Natural killer cell (primary cell): ENCODE measurements around the gene GALE. TPM values are rescaled to one million over a fixed set of nuclear protein-coding genes. Genes with fewer than 3 reads are reported as not detected.
"Not testable (repeated sequence)": the region's sequence is repeated elsewhere in the genome, so short reads cannot be mapped to it uniquely, and the experiment has no call there.

Experiments
- ATAC-seq, 3 donors: fragments of 150-1000 bp in 2 of 3; fragments of 200-7000 bp in 1 of 3; cut with Tn5 transposase; 1 replicate in 1 of 3; 2 replicates in 2 of 3; pipeline ENCODE4 v1.10.0; 2021; ENCODE audit warnings: mild to moderate bottlenecking in 2 of 3, moderate library complexity in 2 of 3
- DNase-seq, 2 donors: peaks; one replicate each; pipeline versions ENCODE4 v3.0.0 to v3.0.0-alpha.2; 2013 to 2021; ENCODE audit warnings: mixed read lengths in 1 of 2
- H3K27ac ChIP-seq: one replicate; pipeline ENCODE4 v1.5.1; 2013; ENCODE audit warnings: mild to moderate bottlenecking, low read length
- H3K27me3 ChIP-seq: one replicate; pipeline ENCODE4 v1.6.1; 2013; ENCODE audit warnings: low read length; ENCODE audit not compliant: control insufficient read depth, insufficient read depth
- H3K36me3 ChIP-seq: one replicate; pipeline ENCODE4 v1.6.1; 2013; ENCODE audit warnings: low read length; ENCODE audit not compliant: control insufficient read depth, insufficient read depth
- H3K4me1 ChIP-seq: one replicate; pipeline ENCODE4 v1.6.1; 2013; ENCODE audit warnings: low read length; ENCODE audit not compliant: control insufficient read depth, insufficient read depth
- H3K4me3 ChIP-seq: one replicate; pipeline ENCODE4 v1.5.1; 2013; ENCODE audit warnings: low read length
- H3K9me3 ChIP-seq: one replicate; pipeline ENCODE4 v1.6.1; 2013; ENCODE audit warnings: low read length; ENCODE audit not compliant: control insufficient read depth, insufficient read depth
- H3K27ac Mint-ChIP-seq, 2 donors: one replicate each; pipeline ENCODE4 v1.8.0; 2022; ENCODE audit warnings: mild to moderate bottlenecking in 2 of 2, mixed read lengths in 2 of 2, moderate library complexity in 1 of 2
- H3K27me3 Mint-ChIP-seq, 2 donors: one replicate each; pipeline ENCODE4 v1.8.0; 2022; ENCODE audit warnings: low read depth in 2 of 2, mixed read lengths in 2 of 2
- H3K36me3 Mint-ChIP-seq: one replicate; pipeline ENCODE4 v1.8.0; 2022; ENCODE audit warnings: mixed read lengths
- H3K4me1 Mint-ChIP-seq, 2 donors: one replicate each; pipeline ENCODE4 v1.8.0; 2022; ENCODE audit warnings: mixed read lengths in 2 of 2
- H3K4me3 Mint-ChIP-seq: one replicate; pipeline ENCODE4 v1.8.0; 2022; ENCODE audit warnings: mild to moderate bottlenecking, moderate library complexity, mixed read lengths
- H3K9me3 Mint-ChIP-seq, 2 donors: one replicate each; pipeline ENCODE4 v1.8.0; 2022; ENCODE audit warnings: mixed read lengths in 2 of 2
- CTCF ChIP-seq: fragments of 200-600 bp; IDR thresholded peaks from one replicate; pipeline ENCODE4 v1.8.0; 2022; ENCODE audit warnings: antibody characterized with exemption
- WGBS: methylation state at CpG from one replicate; pipeline ENCODE4 v1.1.7; 2013; ENCODE audit warnings: missing lambda C conversion rate; ENCODE audit not compliant: insufficient coverage; 5-methylcytosine and 5-hydroxymethylcytosine counted together
- intact Hi-C: fragments of 100-400 bp; cut with micrococcal nuclease; formaldehyde crosslinking; loops from one replicate; pipeline ENCODE4 v1.14.2; 2022
- total RNA-seq, 4 donors: library from RNA; stranded (reverse); fragments of 120-200 nt in 1 of 4; gene quantifications; one replicate each; pipeline versions ENCODE4 v1.2.3 to v1.2.4, GENCODE V29; 2013 to 2022

The GALE gene
- total RNA-seq, 3 donors from 2014 or later (not counting 1 experiment from before 2014, with no cell fraction given): 12.8 to 20.3 (median 14.6) TPM

DNA sequence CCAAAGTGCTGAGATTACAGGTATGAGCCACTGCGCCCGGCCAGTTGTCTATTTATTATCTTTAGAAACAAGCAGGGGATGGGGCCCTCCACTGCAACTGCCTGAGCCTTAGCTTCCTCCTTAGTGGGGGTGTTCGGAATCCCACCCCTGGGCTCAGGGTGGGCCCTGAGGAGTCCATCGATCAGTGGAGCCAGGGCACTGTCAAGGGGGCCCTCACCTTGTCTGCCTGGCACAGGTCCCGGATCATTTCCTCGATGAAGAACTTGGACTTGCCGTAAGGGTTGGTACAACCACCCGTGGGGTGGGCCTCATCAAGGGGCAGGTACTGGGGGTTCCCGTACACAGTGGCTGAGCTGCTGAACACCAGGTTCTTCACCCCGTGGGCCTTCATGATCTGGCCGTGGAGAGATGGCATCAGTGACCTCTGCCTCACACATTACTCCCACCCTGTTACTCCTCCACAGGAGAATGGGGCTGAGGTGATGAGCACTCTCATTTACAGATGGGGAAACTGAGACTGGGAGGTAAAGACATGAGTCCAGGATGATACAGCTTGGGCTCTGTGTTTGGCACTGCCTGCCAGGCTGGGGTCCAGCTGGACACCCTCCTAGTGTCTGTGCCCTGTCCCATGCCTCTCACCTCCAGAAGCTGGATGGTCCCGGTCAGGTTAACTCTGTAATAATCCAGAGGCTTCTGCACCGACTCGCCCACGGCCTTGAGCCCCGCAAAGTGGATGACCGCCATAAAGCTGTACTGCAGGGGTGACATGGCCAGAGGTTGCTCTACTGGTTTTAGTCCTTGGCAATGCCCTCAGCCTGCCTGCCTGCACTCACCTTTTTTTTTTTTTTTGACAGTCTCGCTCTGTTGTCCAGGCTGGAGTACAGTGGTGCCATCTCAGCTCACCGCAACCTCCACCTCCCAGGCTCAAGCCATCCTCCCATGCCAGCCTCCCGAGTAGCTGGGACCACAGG lies 2.8 kb downstream of the GALE start:
- Histone ChIP-seq H3K27me3 (no peaks in the 10 kb centered on the region), H3K9me3 (no peaks in the 10 kb centered on the region), H3K36me3 (peaks cover 27% of the 10 kb centered on the region), H3K4me1 (peaks cover 38% of the 10 kb centered on the region), H3K4me3 (no peak overlapping the region), H3K27ac (no peak overlapping the region)
- Mint-ChIP-seq H3K9me3 (no peaks in the 10 kb centered on the region), H3K27me3 (no peaks in the 10 kb centered on the region), H3K36me3 (no peaks in the 10 kb centered on the region), H3K4me1 (peaks cover 16 to 44% of the 10 kb centered on the region in 2 donors), H3K27ac (peak overlapping the region in 1 of 2 donors; percentile 92), H3K4me3 (no peak overlapping the region)
- DNase-seq: no peak
- no peak for TF ChIP-seq CTCF
- no peak for ATAC-seq
- WGBS: 95% methylated on average over 16 of the region's 20 CpGs
- intact Hi-C loops: no loop called here

GRCh38 chr1:23796466-23797271 lies 3.9 kb downstream of the GALE start:
- 94% methylated on average over 13 of the region's 17 CpGs for WGBS
- H3K27ac ChIP-seq: no peak overlapping the region
- peaks cover 28% of the 10 kb centered on the region for H3K36me3 ChIP-seq
- H3K27me3 ChIP-seq: no peaks in the 10 kb centered on the region
- ATAC-seq (no peak), DNase-seq (no peak)
- peaks cover 20 to 53% of the 10 kb centered on the region in 2 donors for H3K4me1 Mint-ChIP-seq
- no peaks in the 10 kb centered on the region for H3K9me3 Mint-ChIP-seq
- H3K4me3 Mint-ChIP-seq: no peak overlapping the region
- H3K4me3 ChIP-seq: no peak overlapping the region
- no peaks in the 10 kb centered on the region for H3K27me3 Mint-ChIP-seq
- H3K36me3 Mint-ChIP-seq: no peaks in the 10 kb centered on the region
- H3K9me3 ChIP-seq: no peaks in the 10 kb centered on the region
- peak overlapping the region in 1 of 2 donors; percentile 3 for H3K27ac Mint-ChIP-seq
- intact Hi-C loops: no loop called here
- peaks cover 46% of the 10 kb centered on the region for H3K4me1 ChIP-seq
- TF ChIP-seq CTCF: no peak

- H3K36me3 Mint-ChIP-seq: no peaks in the 10 kb centered on the region
- no peaks in the 10 kb centered on the region for H3K9me3 Mint-ChIP-seq
- H3K4me3 Mint-ChIP-seq: no peak overlapping the region
- Histone ChIP-seq H3K9me3 (no peaks in the 10 kb centered on the region), H3K27me3 (no peaks in the 10 kb centered on the region), H3K4me3 (no peak overlapping the region), H3K36me3 (peaks cover 28% of the 10 kb centered on the region), H3K27ac (no peak overlapping the region), H3K4me1 (peaks cover 42% of the 10 kb centered on the region)
- H3K27me3 Mint-ChIP-seq: no peaks in the 10 kb centered on the region
- intact Hi-C loops: no loop called here
- DNase-seq (no peak), ATAC-seq (no peak)
- 95% methylated on average over 16 of the region's 16 CpGs for WGBS
- TF ChIP-seq CTCF: no peak
- H3K27ac Mint-ChIP-seq: peak overlapping the region; percentile 70 to 72
- H3K4me1 Mint-ChIP-seq: peaks cover 28 to 54% of the 10 kb centered on the region in 2 donors
These were observed 4.7 kb downstream of the GALE start for GRCh38 chr1:23795676-23796465.

DNA sequence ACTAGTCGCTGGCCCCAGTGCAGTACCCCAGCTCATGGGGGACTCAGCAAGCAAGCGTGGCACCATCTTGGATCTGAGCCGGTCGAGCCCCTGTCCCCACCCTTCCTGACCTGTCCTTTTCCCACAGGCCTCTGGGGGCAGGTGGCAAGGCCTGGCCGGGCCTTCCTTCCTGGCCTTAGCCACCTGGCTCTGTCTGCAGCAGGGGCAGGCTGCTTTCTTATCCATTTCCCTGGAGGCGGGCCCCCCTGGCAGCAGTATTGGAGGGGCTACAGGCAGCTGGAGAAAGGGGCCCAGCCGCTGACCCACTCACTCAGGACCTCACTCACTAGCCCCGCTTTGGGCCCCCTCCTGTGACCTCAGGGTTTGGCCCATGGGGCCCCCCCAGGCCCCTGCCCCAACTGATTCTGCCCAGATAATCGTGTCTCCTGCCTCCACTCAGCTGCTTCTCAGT lies 5.8 kb downstream of the GALE start:
- WGBS: 87% methylated on average over 9 of the region's 9 CpGs
- H3K9me3 Mint-ChIP-seq, intact Hi-C loops, ATAC-seq, H3K9me3 ChIP-seq, H3K27me3 ChIP-seq, H3K36me3 Mint-ChIP-seq, H3K27me3 Mint-ChIP-seq, H3K27ac ChIP-seq, DNase-seq, H3K4me3 ChIP-seq: not testable (repeated sequence)
- peak overlapping the region in 1 of 2 donors; percentile 72 for H3K27ac Mint-ChIP-seq
- H3K4me1 ChIP-seq: peaks cover 46% of the 10 kb centered on the region
- peak overlapping the region; percentile 31 for H3K4me3 Mint-ChIP-seq
- peaks cover 32 to 54% of the 10 kb centered on the region in 2 donors for H3K4me1 Mint-ChIP-seq
- peaks cover 28% of the 10 kb centered on the region for H3K36me3 ChIP-seq
